HG03432 (cell line): ENCODE results near the gene HAPLN3.

Experiments used
- ATAC-seq: cut with Tn5 transposase; IDR thresholded peaks from one replicate; pipeline ENCODE4 v1.9.1; 2021; ENCODE audit warnings: mild to moderate bottlenecking, moderate library complexity; ENCODE audit not compliant: unreplicated experiment

The HAPLN3 gene

GRCh38 chr15:88832820-88833730 is 62.3 kb downstream of the HAPLN3 start:
- ATAC-seq = no peak

GRCh38 chr15:88830016-88830415 is 65.3 kb downstream of the HAPLN3 start:
- no peak for ATAC-seq

DNA sequence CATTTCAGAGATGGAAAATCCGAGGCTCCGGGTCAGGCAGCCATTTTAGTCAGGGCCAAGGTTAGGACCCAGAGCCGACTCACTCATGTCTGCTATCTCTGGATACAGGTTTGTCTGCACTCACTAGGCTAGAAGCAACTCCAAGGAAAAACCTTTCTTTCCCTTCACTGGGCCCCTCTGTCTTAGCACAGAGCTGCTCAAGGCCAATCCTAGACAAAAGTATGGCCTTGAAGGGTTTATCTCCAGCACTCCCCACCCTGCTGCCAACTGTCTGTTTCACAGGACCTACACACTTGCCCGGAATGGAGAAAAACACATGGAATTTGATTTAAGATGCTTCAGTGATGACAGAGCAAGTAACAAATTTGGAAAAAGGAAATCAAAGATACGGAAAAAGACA is 66.6 kb downstream of the HAPLN3 start:
- ATAC-seq = no peak
